GM21786 (cell line): ENCODE measurements around the gene CRYBB1.

Experiments
- ATAC-seq: cut with Tn5 transposase; IDR thresholded peaks from one replicate; pipeline ENCODE4 v1.9.1; 2021; ENCODE audit not compliant: unreplicated experiment

CRYBB1 gene

GRCh38 chr22:26617271-26618199 is at the start of gene CRYBB1:
Gene CRYBB1 (minus strand): TSS chr22:26618027. CDS start chr22:26616319, 1,708 bp downstream.
- no peak for ATAC-seq

DNA sequence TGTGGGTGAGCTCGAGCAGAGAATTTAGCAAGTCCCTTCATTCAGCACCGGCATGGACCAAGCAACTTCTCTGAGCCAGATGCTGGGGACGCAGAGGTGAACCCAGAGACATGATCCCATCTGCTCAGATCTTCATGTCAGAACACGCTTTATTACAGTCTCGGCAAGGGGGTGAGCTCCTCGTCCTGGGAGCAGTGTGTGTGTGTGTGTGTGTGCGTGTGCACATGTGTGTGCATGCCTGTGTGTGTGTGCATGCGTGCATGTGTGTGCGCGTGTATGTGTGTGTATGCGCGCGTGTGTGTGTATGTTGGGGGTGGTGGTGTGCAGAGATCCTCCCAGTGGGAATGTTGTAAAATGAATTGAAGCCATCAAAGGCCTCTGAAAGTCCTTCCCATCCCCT is 49.3 kb upstream of the CRYBB1 start:
- no peak for ATAC-seq

DNA sequence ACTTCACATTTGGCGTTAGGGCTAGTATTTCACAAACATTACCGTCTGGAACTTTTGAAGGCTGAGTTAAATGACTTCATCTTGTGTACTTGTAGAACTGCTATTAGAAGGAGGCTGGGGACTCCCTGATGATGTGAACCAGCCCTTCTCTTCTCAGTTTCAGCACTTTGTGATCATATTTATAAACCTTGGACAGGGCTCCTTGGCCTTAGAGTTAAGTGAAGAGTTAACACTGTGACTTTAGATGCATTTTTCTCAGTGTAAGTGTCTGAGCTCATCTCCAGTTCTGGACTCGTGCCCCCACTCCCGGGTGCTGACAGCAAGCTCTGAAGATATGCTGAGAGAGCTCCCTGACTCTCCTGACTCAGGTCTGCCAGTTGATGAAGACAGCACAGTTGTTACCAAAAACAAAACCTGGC is 48.0 kb upstream of the CRYBB1 start:
- ATAC-seq: no peak

DNA sequence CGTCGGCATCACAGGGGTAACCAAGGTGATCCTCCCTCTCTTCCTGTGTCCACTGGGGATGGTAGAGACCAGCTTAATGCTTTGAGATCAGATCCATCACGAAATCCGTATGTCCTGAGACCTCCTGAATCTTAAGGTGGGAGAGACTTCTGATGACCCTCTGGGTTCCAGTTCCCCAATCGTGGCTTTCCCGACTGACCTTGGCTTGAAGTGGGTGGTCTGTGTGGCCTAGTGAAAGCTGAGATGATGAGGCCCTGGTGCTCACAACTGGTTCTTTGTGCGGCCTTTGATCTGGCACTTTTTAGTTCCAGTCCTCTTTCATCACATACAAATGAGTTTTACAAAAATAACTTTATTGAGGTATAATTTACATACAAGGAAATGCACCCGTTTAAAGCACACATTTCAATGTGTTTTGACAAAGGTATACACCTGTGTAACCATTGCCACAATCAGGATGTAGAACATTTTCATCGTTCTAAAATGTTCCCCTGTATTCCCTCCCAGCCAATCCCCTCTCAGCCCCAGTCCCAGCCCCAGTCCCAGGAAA is 45.6 kb upstream of the CRYBB1 start:
- ATAC-seq: no peak

GRCh38 chr22:26662160-26662559 is 44.3 kb upstream of the CRYBB1 start:
- ATAC-seq: no peak

- no peak for ATAC-seq
Observed at GRCh38 chr22:26660961-26661578, 43.2 kb upstream of the CRYBB1 start.

DNA sequence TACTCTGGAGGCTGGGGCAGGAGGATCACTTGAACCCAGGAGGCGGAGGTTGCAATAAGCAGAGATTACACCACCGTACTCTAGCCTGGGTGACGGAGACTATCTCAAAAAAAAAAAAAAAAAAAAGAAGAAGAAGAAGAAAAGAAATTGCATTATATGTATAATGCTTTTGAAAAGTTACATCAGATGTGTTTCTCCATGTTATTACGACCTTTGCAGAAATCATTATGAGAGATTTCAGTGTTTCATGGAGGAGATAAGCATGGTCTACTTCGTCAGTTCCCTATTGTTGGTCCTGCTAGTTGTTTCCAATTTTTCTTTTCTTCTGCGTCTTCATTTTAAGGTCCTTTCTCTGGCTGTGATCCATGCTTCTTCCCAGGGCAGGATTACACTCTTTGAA is 42.5 kb upstream of the CRYBB1 start:
- no peak for ATAC-seq

DNA sequence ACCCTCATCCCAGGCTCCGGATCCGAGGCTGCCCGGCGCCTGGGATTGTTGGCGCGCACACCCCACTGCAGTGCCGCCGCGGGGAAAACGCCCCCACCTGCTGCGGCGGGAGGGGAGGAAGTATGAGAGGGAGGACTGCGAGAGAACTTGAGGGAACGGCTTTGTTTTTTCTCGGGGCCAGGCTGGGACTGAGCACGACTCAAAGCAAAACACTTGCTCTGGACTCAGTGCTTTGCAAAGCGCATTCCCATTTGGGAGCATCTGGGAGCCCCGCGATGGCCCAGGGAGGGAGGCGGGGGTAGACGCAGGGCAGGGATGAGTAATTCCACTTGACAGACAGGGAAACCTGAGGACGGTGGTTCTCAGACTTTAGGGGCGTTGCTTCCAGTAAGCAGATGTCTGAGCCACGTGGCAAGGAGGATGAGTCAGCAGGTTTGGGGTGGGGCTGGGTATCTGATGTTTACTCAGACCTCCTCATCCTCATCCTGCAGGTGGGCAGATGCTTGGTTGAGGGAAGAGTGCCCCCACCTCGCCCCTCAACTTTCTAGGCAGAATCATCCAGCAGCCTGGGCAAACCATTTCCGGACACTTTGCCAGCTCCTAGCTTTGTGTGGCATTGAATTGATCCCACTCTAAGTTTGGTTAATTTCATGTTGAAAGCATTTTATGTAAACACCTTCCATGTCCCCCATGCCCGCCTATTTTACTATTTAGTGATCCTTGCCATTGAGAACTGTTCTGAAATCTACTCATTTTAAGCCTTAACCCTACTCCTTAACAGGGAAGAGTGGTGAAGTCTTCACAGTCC is 41.0 kb upstream of the CRYBB1 start:
- ATAC-seq: peak; percentile 78

GRCh38 chr22:26658161-26658560 is 40.3 kb upstream of the CRYBB1 start:
- ATAC-seq: no peak

DNA sequence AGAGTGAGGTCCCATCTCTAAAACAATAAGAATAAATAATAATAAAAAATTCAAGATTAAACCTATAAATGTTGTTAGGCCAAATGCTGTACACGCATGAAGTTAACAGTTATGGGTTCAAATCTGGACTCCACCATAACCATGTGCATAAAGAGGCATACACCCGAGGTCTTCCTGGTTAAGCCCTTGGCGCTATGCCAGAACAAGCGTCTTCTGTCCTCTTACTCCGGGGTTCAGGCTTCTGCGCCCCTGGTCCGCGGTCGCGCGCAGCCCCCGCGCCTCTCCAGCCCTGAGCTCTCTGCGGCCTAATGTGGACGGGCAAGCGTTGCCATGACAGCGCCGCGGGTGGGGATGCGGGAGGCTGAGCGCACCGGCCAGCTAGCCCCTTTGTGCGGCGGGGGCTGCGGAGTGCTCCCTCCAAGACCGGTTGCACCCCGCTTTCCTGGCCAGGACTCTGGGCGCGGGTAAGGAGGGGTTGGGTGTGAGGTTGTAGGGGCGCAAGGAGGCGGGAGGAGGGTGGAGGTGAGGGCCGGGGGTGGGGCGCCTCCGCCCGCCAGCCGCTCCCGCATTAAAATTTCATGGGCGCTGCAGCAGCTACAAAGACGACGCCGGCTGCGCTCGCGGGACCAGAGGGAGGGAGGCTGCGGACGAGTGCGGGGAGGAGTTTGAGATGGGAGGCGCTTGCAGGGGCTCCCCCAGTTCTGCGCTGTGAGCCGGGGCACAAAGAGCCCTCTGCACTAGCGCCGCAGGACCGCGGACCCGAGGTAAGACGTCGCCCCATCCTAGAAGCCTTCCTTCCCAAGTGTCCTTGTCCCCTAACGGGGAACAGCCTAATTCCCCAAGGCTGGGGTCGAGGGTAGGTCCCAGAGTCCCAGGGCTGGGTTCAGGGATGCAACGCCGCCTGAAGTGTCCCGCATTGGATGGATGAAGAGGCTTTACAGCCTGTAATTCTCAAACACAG is 39.3 kb upstream of the CRYBB1 start, which contains the start of gene MIAT:
TSS of gene MIAT (plus strand) at position 698 of the 961 bp plus-strand sequence.
- no peak for ATAC-seq

DNA sequence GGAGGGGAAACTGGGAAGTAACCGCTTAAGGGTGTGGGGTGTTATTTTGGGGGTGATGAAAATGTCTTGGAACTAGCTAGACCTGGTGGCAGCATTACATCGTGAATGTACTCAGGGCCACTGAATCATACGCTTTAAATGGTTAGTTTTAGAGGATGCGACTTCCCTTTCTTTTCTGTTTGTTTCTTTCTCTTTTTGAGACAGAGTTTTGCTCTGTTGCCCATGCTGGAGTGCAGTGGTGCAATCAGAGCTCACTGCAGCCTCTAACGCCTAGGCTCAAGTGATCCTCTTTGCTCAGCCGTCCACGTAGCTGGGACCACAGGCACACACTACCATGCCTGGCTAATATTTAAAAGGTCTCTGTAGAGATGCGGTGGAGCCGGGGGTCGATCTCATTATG is 34.0 kb upstream of the CRYBB1 start:
- ATAC-seq: no peak

DNA sequence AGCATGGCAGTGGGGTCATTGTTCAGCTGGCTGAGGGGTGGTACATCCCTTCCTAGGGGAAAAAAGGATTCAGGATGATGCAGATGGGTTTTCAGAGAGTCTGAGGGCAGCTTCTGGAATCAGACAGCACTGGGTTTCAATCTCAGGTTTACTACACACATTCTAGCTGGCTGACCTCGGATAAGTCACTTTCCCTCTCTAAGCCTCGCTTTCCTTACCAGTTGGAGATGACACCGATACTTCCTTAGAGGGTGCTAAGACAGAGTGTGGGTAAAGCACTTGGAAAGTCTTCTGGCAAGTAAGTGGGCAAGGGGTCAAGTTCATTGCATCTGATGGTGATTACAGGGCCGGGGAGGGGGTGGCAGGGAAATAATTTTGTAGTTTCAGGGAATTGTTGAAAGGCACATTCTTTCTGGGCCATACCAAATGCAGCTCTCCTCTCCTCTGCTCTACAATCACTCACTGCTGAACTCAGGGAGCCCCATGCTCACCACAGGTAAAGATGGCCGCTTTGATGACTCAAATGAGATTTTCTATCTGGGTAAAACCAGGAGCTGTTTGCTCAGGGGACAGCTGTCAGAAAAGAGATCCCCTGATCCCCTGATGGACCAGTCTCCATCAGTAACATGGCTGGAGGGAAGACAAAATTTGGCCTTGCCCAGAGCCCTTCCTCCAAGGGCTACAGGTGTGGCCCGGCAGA is 33.0 kb upstream of the CRYBB1 start:
- ATAC-seq: no peak

DNA sequence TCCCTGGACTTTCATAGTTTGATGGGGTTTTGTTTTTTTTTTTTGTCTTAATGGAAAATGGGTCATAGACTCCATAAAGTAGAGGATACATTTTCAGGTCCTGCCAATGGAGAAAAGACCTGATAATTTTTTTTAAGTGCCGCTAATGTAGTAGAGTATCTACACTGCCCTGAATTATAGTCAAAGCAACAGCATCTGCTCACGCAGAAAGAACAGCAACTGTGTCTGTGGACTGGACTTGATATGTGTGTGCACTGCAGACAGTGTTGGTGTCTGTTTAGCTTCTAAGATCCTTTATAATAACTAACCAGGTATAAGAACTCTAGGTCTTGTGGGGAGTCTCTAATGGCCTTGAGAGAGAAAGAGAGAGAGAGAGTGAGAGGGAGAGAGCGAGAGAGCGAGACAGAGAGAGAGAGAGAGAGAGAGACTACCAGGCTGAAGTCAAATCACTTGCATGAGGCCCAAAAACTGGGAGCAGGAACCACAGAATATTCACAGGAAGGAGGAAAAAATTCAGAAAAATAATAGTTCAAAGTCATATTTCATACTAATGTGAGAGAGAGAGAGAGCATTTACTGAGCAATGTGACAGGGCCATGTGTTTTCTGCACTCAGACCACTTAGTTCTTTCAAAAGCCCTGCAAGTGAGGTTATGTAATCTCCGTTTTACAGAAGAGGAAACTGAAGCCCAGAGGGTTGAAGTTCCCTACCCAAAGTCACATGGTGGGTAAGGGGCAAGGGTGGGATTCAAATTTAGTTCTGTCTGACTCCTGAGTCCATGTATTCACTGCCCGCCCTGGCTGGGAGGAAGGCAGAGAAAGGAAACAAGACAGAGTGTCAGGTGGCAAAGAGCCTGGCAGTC is 30.9 kb upstream of the CRYBB1 start:
- no peak for ATAC-seq

GRCh38 chr22:26648011-26648497 is 30.2 kb upstream of the CRYBB1 start:
- no peak for ATAC-seq

DNA sequence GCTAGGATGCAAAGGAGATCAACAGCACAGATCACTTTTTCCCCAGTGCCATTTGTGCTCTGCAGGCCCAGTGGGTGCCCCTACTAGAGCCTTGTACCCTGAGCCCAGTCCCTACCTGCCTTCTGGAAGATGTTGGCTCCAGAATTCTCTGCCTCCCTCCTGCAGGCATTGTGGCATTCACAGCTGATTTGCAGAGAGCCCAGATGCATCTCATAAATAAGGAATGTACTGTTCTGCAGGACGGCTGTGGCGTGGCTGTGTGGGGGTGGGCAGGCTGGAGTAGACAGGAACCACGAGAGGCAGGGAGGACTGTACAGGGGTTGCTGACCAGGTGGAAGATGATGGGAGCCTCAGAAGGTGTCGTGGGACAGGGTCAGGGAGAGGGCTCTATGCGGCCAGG is 28.3 kb upstream of the CRYBB1 start:
- ATAC-seq: no peak

GRCh38 chr22:26643418-26644100 is 25.7 kb upstream of the CRYBB1 start:
- no peak for ATAC-seq
